Hematopoietic multipotent progenitor cell treated with erythropoietin and hydrocortisone succinate and interleukin-3 and kit ligand, for 4 days (in vitro differentiated cells): ENCODE measurements around the gene ZFPM1.
"Not testable (repeated sequence)": the region's sequence is repeated elsewhere in the genome, so short reads cannot be mapped to it uniquely, and the experiment has no call there.

Experiments
- DNase-seq: peaks from one replicate; pipeline ENCODE4 v3.0.0-alpha.2; 2015

Gene ZFPM1

GRCh38 chr16:88468275-88469129 is 15.4 kb downstream of the ZFPM1 start:
- DNase-seq = peak; percentile 94

GRCh38 chr16:88469615-88470395 is 16.7 kb downstream of the ZFPM1 start:
- no peak for DNase-seq

- not testable (repeated sequence) for DNase-seq
Measured at GRCh38 chr16:88470396-88470680, 17.3 kb downstream of the ZFPM1 start.

DNA sequence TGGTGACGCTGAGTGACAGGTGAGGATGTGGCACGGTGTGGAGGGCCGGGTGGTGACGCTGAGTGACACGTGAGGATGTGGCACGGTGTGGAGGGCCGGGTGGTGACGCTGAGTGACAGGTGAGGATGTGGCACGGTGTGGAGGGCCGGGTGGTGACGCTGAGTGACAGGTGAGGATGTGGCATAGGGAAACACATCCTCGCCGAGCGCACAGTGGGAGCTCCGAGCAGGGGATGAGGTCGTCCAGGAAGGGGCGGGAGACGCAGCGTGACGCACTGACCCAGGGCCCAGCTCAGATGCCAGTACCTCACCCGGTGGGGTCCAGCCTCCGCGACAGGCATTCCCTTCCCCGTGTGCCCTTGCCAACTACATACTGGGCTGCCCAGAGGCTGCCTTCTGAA is 17.6 kb downstream of the ZFPM1 start:
- not testable (repeated sequence) for DNase-seq

- DNase-seq = no peak
Measured at GRCh38 chr16:88471115-88471514, 18.0 kb downstream of the ZFPM1 start.

- DNase-seq = no peak
Measured at GRCh38 chr16:88471575-88471974, 18.5 kb downstream of the ZFPM1 start.

GRCh38 chr16:88472069-88472468 is 19.0 kb downstream of the ZFPM1 start:
- no peak for DNase-seq

- no peak for DNase-seq
Measured at GRCh38 chr16:88472637-88473205, 19.6 kb downstream of the ZFPM1 start.

DNA sequence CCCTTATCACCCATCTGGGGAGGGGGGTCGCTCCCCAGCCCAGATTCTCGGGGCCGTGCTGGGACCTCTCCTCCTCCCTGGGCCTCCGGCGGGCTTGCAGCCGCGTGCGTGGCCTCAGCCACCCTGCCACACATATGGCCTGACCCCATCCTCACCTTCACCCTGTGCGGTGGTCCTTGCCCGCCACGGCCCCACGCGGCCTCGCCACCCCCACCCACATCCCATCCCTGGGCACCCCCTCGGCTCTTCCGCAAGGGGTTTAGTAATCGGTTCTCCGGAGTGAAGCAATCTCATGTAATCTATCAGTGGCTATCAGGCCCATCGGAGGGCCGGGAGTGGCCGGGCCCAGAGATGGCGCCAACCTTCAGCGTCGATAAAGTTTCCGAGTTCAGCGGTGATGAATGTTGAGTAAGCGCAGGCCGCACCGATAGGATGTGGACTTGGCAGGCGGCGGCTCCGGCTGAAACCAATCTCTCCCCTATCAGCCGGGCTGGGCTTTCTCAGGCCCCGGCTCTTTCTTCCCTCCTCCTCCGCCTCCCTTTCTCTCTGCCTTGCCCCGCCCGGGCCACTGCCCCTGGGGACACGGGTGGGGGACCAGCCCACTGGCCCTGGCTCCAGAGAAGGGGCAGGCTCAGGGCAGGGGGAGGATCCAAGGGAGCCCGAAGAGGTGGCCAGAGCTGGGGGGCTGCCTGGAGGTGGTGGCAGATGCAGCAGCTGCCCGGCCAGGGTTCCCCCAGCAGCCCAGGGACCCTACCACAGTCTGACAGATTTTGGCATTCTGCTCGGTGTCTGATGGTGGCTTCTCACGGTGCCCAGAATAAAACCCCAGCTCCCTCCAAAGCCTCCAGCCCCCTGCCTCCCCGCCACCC is 20.8 kb downstream of the ZFPM1 start:
- peak; percentile 83 for DNase-seq

DNA sequence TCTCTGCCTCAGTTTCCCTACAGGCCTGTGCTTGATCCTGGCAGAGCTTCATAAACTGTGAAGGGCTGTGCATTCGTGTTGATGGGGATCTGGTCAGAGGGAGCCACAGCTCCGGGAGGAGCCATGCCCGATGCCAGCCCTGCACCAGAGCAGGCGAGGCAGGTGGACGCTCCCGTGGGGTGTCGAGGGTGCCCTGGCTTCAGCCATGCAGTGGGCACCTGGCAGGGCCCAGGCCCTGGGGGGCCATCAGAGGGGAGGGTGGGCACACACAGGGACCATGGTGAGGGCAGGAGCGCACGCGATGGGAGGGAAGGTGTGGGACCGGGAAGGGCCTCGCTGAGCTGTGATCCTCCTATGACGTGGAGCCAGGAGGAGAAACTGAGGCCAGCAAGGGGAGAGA is 22.0 kb downstream of the ZFPM1 start:
- DNase-seq = no peak

DNA sequence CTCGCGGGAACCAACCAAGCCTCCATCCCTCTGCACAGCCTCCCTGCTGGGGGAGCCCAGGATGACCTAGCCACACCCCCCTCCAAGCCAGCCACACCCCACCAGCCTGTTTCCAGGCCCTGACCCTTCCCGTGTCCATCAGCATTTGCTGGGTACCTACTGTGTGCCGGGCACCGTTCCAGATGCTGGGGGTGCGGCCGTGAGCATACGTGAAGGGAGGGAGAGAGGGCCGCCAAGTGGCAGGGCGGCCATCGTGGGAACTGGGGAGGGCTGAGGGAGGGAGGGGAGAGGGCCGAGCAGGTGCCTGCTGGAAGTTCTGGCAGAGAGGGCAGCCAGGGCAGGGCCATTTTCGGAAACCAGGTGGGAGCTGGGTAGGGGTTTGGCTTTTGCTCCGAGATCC is 23.1 kb downstream of the ZFPM1 start:
- DNase-seq = no peak

GRCh38 chr16:88476817-88477397 is 23.8 kb downstream of the ZFPM1 start:
- DNase-seq = no peak

DNA sequence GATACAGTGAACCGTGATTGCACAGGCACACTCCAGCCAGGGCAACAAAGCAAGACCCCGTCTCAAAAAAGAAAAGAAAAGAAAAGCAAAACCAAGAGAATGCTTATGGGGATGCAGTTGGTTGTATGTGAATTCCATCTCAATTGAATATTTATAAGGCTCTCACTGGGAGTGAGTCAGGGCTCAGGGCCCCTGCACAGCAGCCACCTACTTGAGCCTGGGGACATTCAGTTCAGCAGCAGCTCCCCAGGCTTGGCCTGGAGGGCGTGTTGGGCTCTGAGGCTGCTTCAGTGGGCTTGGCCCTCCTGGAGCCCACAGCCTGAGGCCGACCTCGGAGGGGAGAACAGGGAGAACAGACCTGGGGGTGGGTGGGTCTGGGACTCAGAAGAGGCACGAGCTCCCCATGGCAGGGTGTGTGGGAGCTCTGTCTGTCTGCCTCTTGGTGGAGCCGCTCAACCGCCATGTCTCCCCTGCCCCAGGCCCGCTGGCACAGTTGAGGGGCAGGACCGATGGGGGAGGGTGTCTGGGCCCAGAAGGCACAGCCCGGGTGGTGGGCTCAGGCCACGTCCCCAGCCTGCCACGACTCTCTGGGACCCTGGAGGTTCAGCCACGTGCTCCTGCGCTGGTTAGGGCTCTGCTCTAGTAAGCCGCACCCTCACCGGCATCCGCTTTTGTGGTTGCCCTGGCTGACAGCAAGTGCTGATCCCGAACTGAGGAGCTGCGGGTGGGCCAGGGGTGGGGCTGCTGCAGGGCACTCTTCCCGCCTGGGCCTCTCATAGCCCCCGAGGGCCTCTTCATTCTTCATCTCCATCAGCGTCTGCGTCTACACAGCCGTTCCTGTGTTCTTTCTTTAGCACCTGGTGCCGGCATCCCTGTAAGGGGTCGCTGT is 24.8 kb downstream of the ZFPM1 start:
- peak; percentile 86 for DNase-seq

- no peak for DNase-seq
Measured at GRCh38 chr16:88478889-88479792, 26.1 kb downstream of the ZFPM1 start.

DNA sequence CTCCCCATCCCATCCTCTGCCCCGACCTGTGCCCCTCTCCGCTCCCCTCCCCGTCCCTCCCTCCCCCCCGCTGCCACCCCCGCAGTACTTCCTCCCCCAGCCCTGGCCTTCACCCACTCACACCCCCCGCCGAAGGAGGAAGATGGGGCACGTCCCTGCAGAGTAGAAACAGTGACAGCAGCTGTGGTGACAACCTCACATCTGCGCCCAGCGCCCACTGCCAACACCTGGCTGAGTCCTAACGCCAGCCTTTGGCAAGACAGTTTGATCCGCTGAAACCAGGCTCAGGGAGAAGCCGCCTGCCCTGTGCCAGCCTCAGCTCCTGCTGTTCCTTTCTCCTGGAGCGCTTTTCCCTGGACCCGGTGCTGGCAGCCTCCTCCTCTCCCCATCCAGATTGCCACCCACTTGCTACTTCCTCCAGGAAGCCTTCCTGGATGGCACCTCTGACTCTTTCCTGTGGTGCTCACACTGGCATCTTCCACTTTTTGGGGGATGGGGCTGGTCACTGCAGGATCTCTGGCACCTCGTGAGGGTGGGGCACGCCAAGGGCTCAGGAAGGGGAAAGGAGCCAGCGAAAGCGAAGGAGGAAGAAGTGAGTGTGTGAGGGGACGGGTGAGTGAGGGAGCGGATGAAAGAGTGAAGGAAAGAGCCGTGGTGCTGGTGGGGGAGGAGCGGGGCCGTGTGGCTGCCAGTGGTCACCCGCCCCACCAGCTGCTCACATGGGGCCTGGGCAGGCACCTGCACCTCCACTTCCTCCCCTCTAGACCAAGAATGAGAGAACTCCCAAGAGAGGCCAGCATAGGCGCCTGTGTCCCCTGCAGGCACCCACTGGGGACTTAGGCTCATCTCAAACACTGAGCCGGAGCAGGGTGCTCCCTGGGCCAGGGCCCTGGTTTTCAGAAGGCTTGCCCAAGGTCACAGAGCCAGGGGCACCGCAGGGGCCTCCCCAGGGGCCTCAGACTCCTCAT is 27.0 kb downstream of the ZFPM1 start:
- DNase-seq = peak; percentile 65

DNA sequence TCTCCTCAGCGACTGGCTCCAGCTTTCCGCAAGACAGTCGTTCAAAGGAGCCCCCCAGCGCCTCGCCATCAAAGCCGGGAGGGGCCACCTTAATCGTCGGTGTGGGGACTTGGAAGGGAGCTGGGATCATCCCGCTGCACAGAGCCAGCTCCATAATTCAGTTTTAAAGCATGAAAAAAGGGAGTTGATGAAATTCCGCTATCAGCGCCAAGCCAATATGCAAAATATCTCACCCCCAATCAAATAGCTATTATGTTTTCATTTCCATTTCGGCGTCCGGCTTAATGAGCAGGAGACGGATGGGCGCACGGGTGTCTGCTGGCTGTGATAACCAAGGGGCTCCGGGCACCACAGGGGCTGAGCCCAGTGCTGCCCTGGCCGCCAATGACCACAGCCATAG is 27.7 kb downstream of the ZFPM1 start:
- no peak for DNase-seq

GRCh38 chr16:88481851-88482250 is 28.8 kb downstream of the ZFPM1 start:
- DNase-seq = no peak

DNA sequence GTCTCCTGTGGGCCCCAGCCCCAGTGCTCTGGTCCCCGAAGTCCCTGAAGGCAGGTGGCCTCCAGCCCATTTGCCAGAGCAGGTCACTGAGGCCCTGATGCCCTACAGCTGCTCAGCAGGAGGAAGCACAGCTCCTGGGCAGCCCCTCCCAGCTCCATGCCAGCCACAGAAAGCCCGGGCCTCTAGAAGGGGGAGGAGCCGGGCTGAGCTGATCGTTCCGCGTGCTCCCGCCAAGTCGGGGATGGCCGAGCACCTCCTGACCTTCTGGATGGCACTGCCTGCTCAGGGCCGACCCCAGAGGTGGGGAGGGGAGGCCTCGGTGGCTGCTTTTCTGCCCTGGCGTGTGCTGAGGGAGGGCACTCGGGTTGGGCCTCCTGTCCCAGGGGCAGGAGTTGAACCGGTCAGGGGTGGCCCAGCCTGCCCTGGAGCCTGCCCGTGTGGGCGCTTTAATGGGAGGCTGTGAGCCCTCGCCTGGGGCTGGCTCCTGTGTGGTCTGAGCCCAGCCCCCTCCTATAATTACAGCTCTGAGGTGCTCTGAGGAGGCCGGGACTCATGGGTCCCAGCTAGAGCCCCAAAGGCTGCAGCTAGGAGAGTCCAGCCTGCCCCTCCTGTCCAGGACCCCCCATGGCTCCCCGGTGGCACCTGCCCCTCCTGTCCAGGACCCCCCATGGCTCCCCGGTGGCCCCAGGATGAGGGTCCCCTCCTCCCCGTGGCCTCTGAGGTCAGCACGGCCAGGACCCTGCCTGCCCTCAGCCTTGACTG is 29.7 kb downstream of the ZFPM1 start:
- DNase-seq = peak; percentile 70

- DNase-seq = no peak
Measured at GRCh38 chr16:88483392-88483641, 30.2 kb downstream of the ZFPM1 start.
